ENCODE data around the gene GUCY2F.

Gene GUCY2F

DNA sequence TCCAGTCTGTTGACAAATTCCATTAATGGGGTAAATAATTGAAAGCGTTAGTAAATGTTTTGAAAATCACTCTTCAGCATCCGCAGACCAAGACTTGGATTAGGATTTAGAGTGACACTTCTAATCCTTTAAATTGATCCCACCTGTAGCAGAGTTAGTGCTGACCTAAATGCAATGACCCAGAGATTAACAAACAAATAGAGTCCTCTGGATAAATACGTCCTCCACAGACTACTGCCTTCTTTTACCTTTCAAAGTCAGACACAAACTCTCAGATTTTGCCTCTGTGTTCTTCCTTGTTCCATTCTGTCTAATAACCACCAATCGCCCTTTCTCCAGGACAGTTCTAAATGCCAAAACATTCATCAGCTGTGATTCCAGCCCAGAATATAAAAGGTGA is at the start of gene GUCY2F:
GUCY2F (minus strand) TSS at position 101 of the 400 bp plus-strand sequence. CDS start 6,150 bp downstream, outside the sequence.
- DNase-seq, result no peak

DNA sequence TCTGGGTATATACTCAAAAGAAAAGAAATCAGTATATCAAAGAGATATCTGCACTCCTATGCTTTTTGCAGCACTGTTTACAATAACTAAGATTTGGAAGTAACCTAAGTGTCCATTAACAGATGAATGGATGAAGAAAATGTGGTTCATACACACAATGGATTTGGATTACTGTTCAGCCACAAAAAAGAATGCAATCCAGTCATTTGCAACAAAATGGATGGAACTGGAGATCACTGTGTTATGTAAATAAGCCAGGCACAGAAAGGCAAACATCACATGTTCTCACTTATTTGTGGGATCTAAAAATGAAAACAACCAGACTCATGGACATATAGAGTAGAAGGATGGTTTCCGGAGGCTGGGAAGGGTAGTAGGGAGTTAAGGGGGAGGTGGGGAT is 37.1 kb upstream of the GUCY2F start:
- no peak for DNase-seq

- no peak for DNase-seq
Observed at GRCh38 chrX:109511113-109511512, 29.2 kb upstream of the GUCY2F start.

DNA sequence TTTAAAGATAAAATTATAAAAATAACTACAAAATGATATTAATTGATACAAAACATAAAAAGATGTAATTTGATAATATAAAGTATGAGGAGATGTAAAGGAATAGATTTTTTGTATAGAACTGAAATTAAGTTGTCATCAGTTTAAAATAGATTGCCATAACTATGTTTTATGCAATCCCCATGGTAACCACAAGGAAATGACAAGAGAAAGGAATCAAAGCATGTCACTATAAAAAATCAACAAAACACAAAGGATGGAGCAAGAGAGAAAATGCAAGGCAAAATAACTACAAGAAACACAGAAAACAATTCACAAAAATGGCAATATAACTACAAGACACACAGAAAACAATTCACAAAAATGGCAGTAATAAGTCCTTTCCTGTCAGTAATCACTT is 27.0 kb upstream of the GUCY2F start:
- DNase-seq, result no peak

GRCh38 chrX:109501176-109501575 is 19.3 kb upstream of the GUCY2F start:
- no peak for DNase-seq

DNA sequence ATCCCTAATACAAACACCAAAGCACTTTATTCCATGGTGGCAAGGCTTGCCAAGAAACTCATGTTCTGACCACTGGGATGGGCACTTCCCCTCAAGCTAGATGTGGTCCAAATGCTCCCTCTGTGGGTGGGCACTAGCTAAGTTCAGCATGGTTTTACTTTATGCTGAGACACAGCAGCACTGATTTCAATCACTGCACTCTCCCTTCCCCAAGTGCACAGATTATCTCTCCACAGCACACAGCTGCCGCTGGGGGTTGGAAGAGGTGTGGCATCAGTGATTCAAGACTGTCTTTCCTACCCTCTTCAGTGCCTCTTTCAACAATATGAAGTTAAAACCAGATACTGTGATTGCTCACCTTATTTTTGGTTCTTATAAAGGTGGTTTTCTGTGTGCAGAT is 16.5 kb upstream of the GUCY2F start:
- no peak for DNase-seq

- no peak for DNase-seq
Observed at GRCh38 chrX:109489174-109489573, 7.3 kb upstream of the GUCY2F start.

GRCh38 chrX:109487640-109488039 is 5.8 kb upstream of the GUCY2F start:
- DNase-seq, result no peak

DNA sequence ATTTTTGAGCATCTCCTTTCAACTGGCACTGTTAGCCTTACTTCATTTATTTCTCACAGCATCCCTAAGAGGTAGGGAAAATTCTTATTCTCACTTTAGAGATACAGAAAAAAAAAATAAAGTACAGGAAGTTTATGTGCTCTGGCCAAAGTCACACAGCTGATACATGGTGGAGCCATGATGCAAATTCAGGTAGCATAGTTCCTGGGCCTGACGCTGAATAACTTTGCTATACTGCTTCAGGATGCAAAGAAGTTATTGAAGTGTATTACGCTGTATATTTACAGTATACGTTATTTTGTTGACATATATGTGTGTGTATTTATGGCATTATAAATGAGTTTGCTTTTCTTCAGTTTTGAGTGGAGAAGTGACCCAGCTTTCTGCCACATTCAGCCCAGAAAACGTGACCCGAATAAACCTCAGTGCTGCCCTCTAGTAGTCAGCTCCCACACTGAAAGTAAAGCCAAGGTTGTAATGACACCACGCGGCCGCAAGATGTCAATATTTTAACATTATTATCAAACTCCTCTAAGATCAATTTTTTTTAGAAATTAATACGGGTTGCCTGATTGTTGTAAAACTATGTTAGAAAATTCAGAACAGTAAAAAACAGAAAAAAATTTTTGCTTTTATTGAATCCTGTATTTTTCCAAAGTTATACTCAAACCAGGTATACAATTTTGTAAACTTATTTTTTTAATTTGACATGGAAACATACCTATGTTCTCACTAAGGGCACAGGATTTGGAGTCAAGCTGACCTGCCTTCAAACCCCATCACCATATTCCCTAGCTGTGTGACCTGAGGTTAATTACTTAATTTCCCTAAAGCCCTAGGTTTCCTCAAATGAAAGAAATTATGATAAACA is 3.8 kb upstream of the GUCY2F start:
- peak; percentile 13 for DNase-seq

DNA sequence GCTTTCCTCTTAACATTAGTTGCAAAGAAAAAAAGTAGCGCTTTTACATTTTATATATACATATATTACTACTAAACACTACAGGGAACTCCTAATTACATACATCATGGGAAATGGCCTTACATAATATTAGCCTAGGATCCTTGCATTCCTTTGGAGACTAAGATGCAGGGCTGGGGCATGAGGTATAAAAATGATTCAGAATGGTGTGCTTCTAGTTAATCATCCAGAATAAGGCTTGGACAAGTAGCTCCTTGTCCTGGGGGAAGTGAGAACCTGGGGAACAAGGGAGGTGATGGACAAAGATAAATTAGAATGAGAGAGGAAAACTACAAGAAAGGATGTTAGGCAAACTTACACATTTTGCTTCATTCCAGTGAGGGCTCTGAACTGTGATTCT is 3.0 kb upstream of the GUCY2F start:
- no peak for DNase-seq

GRCh38 chrX:109475174-109475891 is 6.6 kb downstream of the GUCY2F start:
- no peak for DNase-seq

DNA sequence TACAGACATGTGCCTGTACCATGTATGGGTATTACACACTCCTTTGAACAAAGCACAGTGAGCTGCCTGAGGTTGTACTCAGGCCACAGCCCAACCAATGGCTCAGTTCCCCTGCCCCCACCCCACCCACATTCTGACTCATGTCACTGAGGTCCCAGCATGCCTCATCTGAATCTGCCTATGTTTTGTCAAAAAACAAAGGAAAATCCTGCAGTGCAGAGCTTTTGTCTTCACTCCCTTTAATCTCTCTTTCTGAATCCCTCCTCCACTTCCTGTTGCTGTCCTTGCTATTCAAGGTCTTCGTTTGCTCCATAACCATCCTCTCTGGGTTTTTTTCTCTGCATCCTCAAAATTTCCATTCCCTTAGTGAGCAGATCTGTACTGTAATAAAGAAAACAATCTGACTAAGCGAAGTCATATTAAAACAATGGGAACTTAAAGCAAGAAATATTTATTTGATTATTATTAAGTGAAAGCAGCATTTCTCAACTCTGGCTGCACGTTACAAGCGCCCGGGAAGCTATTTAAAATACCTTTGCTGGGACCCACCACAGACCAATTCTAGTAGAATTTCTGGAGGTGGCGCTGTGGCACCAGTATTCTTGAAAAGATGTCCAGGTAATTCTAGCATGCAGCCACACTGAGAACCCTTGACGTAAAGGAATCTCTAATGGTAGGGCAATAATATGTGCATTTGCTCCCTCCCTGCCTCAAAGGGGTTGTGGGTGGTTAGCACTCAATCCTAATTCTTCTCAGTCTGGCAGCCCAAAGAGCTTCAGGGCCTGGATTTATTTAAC is 8.7 kb downstream of the GUCY2F start:
- no peak for DNase-seq

GRCh38 chrX:109464231-109464630 is 17.7 kb downstream of the GUCY2F start:
- DNase-seq, result no peak

DNA sequence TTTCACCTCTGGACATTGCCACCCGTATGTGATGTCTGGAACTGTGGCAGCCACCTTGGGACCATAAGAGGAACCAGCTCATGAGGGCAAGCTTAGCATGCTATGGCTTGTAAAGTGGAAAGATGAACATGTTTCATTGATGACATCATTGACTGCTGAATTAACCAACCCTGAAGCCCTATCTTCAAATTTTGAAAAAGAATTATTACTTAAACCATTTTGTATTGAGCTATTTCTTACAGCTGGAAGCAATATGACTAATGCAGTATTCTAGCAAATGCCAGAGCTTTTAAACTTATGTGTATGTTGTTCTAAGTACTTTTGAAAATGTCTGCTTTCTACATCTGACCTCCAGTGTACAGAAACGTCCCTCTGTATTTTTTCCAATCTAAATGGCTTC is 18.1 kb downstream of the GUCY2F start:
- no peak for DNase-seq

DNA sequence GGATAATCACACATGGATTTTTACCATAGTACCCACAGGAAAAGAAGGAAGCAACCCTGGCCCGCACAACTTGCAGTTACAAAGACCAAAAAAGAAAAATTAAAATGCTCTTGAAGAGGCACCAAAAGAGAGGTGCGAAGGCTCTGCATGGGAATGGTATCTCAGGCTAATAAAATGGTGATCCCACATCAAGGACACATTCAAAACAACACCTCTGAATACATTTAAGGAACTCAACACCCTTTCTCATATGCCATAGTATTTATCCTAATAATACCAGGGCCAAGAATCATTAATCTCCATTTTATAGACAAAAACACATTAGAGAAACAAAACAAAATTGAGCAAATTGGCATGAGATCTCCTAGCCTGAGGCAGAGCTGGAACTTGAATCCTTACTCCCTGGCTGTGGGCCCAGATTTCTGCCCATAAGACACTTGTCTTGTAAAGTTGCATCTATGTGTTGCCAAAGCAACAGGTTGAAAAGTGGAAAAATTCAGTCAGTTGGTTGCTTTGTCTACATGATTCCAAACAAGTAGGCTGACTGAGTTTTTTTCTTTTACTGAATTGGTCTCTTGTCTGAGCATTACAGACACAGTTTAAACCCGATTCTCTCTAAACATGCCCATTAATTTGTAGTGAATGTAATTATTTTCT is 33.5 kb downstream of the GUCY2F start:
- DNase-seq, result no peak

- no peak for DNase-seq
Observed at GRCh38 chrX:109441266-109441665, 40.6 kb downstream of the GUCY2F start.

DNA sequence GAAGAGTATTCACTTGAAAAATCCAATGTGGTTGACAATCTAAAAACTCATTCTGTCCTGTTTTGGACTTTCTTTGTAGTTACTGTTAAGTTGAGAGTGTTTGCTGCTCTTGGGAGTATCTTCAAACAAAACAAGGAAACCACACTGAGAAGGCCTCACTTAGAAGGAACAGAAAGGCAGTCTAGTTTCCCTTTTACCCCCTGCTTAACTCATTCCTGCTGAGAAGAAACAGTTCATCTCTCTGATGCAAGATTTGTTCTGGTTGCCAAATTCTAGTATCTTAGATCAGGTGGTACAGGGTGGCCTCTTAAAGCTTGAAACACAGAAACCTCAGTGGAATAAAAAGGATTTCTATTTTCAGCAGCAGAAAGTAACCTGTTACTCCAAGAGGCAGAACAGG is 41.4 kb downstream of the GUCY2F start:
- no peak for DNase-seq

DNA sequence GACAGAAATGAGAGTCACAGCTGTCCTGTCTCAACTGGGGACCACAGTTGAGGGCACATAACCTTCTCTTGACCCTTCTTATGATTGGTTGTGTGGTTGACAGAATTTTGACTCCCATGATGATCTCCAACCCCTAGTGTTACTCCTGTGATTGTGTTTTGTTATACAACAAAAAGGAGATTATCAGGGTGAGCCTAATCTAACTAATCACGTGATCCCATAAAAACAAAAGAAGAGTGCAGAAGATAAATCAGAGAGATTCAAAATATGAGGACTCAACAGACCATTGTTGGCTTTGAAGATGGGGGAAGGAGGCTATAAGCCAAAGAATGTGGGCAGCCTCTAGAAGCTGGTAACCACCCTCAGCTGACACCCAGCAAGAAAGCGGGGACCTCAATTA is 72.7 kb downstream of the GUCY2F start:
- no peak for DNase-seq

DNA sequence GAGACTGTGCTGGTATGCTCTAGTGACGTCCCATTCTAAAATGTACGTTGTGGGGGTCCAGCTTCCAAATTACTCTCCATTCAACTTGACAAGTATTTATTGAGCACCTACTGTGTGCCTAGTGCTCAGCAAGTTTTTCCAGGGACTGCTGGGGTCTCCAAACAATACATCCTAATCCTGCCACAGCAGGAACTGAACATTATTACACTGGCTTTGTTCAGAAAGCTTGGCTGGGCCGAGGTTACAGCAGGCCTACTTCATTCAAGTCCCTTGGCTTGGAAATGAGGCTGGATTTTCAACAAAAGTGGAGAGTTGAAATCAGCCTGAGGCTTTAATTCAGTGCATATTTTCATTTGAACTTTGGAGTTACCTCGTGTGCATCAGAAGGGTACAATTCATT is 78.0 kb downstream of the GUCY2F start:
- DNase-seq, result no peak

GRCh38 chrX:109399831-109400230 is 82.1 kb downstream of the GUCY2F start:
- DNase-seq, result no peak

DNA sequence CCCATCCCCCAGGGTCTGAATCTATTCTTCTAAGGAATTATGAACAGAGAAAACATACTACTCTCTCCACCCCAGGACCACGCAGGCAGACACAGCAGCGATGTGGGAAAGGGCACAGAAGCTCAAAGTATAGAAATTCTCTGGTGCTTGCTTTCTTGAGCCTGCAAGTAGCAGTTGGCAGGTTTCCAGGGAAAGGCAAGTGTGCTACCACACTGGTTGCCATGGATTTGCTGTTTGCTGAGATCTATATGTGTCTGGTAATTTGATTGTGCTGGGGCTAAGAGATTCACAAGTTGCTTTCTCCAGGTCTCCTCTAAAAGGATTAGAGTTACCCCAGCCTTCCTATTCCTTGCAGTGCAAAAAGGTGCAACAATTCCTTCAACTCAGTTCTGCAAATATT is 83.1 kb downstream of the GUCY2F start:
- no peak for DNase-seq

DNA sequence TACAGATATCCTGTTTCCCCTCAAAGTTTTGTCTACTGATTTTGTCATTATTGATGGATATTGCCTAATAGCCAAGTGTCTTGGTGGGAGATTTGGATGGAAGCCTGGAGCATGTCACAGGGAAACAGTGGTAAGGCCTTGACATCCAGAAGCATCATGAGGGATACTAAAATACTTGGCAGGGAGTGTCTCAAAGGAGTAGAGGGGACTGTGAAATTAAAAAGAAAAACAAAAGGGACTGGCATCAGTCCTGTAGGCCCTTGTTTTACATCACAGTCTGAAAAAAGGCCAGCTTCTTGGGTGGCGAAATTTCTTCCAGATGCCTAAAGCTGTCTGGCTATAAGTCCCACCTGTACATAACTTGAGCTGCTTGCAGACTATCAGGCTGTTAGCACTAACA is 83.8 kb downstream of the GUCY2F start:
- no peak for DNase-seq

DNA sequence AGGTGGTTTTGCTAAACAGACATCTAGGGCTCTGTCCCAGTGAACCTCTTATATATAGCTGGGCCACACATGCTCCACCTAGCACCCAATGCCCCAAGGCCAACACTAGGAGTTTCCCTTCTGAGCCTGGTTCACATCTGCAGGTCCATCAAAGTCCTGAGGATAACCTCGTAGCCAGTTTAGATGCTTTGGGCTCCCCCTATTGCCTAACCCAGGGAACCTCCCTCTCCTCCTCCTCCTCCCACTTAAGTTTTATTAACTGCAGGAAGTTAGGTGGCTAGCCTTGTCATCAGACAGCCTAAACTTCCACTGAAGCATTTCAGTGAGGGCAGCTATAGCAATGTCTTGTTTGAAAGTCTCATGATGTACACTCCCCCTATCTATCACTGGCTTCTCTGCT is 88.0 kb downstream of the GUCY2F start:
- DNase-seq, result no peak

All from NCI-H2029 treated with DMSO at 0.1 percent for 48 hours (cell line).